Stimulated activated CD8-positive, alpha-beta memory T cell treated with anti-CD3 and anti-CD28 coated beads, Interleukin-15, amount 100 ng/mL, for 4 hours (primary cell): ENCODE results near the gene TSPAN7.

Experiments used
- DNase-seq, 2 donors: peaks; one replicate each; pipeline ENCODE4 v3.0.0-alpha.2; 2020; ENCODE audit warnings: low read depth in 2 of 2

The TSPAN7 gene

DNA sequence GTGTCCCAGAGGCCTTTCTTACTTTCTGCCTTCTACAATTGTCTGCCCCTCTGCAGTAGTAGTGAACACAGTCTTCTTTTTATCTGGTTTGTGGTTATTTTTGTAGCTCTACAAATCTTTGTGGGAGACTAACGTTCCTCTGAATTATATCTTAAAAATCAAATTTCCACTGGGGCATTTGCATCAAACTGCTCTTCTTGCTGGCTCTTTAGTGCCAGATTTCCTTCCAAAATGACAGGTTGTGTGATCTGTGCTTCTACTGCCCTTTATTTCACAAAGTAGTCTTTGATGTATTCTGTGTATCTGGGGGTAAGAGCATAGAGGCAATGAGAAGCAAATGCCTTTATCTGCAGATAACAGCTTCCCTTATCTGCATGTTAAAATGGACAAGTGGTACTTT is 34.5 kb downstream of the TSPAN7 start:
- no peak for DNase-seq

DNA sequence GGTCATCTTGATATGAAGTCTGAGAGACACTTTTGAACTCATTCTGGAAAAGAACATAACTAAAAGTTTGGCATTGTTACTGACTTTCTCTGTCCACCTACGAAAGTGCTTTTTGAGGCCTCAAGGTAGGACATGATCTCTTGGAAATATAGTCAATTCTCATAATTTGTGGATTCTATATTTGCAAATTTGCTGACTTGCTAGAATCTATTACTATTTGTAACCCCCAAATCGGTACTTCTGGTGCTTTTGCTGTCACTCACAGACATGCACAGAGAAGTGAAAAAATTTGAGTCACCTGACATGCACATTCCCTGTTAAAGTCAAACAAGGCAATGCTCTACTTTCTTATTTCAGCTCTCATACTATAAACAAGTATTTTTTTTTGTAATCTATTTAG is 35.6 kb downstream of the TSPAN7 start:
- no peak for DNase-seq

DNA sequence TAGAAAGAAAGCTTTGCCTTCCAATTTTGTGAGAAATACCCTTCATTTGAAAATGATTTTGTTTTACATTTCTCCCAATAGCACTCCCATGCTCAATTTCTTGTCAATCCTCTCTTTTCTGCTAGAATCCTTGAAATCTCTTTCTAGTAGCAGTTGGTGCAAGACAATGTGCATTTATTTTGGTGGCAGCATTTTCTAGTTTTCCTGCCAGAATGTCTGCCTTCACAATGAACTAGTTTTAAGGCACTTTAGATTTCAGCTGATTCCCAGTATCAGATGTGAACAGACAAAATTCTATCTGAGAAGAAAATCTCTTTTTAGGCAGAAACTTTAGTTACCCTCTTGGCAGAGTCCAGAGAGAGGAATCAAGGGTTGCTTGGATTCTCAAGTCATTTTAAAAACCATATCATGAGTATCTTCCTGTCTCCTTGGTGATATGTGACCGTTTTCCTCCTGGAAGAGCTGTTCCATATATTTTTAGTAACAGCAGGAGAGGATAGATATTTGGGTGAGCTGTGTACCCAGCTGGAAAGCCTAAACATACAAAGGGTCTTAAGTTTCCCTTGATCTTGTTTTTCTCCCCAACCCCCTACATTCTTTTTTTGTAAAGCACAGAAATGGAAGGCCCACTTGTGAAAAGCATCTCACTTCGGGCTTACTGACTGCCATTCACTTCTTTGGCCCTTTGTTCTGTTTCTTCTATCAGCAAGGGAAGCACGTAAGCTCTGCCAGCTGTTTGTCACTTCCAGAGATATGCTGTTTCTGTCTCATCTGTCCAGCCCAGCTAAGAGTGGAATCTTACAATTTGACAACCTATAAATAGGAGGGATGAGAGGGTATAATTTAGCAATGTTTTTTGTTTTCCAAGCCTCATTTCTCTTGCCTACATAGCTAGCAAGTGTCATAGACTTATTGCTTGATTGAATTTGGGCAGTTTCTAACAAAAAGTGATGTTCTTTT is 38.7 kb downstream of the TSPAN7 start:
- no peak for DNase-seq

DNA sequence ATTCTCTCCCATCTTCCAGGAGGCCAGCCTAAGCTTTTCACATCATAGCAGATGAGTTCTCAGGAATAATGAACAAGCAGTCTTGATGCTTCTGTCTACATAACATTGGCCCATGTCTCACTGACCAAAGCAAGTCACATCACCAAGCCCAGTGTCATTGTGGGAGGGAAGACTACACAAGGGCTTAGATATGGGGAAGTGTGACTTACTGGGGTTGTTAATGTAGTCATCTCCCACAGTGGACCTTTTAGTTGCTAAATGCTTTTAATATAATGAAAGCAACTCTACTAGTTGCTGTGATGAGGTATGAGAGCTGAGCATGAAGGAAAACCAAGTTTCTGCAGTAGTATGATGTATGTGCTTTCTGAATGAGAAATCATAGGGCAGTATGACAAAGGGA is 40.5 kb downstream of the TSPAN7 start:
- no peak for DNase-seq

DNA sequence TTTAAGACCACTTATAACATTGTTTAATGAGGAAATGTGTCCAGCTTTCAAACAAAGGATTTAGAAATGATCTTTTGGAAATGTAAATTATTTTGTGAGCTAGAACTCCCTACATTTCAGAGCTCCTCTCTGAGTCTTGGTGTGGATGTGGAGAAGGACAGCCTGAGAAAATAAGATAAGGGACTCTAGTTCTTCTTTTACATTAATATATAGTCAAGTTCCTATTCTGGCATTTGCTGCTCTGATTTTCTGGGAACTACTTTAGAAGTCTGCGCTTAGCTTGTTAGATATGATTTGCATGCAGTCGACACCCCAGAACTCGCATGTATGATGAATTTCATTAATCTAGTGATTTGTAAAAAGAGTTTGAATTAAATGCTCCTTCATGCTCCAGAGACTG is 45.5 kb downstream of the TSPAN7 start:
- DNase-seq = no peak

DNA sequence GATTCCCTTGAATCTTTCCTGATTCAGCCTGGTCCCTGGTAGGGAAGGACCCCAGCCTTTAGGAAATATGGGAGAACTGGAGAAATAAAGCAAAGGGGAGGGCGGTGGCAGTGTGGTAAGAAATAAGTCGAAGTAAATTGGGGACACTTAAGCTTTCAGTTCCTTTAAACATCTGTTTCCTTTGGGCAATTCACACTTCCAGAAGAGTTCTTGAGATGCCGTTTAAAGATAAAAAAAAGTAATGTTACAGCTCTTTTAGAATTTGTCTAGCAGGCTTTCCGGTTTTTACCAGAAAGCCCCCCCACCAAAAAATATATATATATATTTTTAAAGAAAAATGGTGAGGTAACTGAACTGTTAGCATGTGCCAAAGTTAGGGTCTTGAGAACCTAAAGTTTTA is 46.6 kb downstream of the TSPAN7 start:
- DNase-seq = no peak

DNA sequence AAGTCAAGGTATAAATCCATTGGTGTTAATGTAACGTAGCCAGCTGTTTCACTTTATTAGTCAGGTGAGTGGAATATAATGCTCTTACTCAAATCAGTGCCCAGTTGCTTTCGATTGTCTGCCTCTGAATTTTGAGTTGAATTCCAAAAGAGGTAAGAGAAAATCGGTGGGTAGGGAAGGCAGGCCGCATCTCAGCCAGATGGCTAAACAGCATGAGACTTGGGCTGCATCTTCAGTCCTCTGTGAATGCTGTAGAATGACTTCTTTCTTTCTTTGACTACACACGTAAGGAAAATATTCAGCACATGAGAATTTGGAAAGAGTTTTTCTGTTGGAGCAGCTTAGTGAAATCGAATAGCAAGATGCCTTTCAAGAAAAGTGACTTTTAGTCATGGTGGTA is 49.5 kb downstream of the TSPAN7 start:
- DNase-seq = no peak

DNA sequence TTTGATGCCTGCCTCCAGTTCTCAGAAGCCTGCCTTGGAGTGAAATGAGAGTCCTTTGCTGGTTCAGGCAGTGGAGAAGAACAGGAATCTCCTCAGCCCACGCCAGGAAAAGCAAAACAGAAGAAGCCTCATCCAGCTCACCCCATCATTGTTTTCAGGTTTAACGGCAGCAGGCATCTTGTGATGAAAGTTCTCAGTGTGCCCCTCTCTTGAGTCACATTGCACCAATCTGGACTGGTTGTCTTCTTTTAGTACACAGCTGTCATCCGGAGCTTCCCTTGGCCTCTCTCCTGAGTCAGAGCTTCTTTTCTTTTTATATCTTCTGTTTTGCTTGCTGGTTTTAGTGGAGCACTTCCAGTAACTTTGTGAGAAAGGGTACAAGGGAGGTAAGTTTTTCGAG is 50.9 kb downstream of the TSPAN7 start:
- no peak for DNase-seq

DNA sequence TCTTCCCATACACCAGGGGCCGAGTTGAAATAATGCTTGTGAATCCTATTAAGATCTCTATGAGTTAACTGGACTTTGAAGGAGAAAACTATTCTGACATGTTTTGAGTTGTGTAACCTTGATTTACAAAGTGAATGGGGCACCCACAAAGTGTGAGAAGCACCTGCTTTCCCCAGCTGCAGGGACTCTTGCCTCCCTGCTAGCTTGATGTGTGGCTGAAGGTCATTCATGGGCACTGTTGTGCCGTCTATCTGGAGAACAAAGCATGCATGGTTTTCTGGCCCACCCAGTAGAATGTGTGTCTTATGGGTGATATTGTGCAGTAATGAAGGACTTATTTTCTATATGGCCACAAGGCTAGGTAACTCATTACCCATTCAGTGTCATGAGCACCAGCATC is 53.1 kb downstream of the TSPAN7 start:
- DNase-seq = no peak

DNA sequence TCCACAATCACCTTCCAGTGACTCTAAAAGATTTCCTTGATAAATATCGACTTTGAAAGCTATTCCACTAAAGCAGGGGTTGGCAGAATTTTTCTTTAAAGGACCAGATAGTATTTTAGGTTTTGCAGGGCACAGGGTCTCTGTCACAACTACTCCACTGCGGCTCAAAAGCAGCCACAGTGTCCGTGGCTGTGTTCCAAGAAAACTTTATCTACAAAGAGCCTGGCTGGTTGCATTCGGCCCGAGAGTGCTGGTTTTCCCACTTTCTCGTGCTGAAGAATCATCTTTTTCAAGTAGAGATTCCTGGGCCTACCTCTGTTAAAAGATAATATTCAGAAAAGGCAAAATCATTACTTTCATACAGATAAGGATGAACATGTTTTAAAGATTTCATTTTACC is 55.6 kb downstream of the TSPAN7 start:
- no peak for DNase-seq

DNA sequence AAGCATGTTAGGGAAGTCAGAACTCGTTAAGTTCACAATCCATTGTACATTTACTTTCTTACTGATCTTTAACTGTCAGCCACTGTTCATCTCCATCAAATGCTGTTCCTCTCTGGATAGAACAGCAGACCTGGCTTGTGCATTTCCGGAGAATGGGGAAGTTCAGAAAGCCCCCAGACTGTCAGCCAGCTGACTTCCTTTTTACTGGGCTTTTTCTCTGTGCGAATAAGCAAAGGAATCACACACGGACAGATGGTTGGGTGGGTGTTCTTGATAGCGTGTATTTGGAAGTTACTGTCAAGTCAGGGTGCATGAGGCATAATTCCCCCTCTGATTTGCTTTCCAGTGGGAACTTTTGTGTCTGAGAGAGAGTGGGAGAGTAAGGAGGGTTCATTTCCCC is 56.8 kb downstream of the TSPAN7 start:
- no peak for DNase-seq

DNA sequence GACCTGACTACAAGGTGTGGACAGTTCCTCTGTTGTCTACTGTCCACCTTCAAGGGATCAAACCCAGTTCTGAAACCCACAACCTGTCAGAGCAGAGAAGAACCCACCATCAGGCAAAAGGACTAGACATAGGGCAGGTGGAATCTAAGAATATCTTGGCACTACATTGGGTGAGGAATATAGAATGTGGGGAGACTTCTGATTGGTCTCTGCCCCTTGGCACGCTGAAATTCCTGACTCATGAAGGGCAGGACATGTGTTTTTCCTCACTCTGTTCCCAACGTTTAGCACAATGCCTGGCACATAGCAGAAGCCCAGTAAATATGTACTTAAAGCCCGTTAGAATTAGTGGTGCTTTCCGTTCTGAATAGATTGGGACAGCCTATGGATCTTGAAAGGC is 59.3 kb downstream of the TSPAN7 start:
- DNase-seq = no peak

DNA sequence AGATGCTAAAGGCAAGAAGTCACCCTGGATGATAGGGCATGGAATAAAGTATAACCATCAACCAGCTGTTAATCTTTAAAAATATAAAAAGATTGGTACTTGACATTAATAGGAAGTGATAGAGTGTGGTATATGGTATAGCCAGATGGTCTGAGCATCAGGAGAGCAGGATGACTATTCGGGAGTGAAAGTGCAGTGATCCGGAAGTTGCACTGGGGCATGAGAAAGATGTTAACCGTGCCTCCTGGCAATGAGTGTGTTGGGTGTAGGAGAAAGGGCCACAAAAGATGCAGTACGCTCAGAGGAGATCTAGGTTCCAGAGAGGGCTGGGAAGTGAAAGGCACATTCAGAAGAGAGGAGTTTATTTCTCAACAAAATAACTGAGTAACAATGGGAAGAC is 65.0 kb downstream of the TSPAN7 start:
- no peak for DNase-seq

DNA sequence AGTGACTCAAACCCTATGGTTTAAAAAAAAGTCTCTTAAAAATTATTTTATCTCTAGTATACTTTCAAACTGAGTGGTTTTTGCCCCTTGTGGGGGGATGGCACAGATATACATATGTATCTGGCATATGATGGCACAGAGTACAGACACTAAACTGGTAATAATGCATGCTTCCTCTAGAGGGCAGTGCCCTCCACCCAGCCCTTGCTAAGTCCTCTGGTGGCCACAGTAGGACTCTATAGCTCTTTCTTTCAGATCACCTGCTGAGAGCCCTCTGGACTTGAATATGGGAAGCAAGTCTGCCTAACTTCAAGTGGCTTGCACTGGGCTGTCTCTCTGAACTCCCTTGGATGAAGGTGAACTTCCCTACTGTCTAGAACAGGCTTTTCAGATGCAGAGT is 66.3 kb downstream of the TSPAN7 start:
- no peak for DNase-seq

DNA sequence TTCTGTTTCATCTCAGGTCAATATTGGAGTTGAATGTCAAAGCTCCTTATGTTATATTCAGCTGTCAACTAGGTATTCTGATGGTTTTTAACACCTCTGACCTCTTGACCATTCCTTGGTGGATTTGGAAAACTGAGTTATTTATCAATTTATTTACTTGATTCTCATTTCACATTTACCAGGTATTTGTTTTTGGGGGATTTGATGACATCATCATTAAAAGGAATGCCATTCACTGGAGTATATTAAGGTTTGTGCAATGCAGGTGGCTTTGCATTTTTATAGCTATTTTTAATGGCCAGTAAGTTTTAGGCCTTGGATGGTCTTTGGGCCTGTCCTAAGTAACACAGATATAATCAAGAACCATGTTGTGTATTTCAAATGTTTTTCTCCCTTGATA is 67.2 kb downstream of the TSPAN7 start:
- DNase-seq = no peak

DNA sequence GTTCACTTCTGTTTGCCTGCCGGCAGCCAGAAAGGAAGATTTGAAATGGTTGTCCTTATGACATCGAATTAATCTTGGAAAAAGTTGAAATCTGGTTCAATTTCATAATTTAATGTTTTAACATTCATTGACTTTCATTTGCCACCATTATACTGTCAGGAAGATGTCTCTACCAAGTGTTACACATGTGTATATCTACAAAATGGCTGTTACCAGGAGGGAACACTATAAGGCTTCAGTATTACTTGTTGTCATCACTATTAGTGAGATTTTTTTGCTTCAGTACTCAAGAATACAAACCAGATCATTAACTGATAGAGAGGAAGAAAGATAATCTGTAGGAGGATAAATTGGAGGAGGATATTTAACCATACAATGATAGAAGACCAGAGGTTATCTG is 71.2 kb downstream of the TSPAN7 start:
- DNase-seq = no peak

DNA sequence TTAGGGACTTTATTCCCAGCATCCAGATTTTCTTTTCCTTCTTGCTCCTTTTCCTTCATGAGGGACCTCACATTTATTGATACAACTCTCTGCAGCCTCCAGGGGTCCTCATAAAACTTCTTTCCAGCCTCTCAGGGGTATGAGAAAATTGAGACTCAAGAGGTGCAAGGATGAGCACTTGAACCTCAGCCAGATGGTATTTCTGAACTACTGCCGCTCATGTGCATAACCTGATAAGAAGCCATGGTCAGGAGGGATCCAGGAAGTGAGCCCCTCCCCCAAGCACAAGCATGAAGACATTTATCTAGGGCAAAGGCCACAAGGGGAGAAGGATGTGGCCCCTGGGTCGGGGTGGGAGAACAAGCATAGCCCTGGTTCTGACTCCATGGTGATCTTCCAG is 73.3 kb downstream of the TSPAN7 start:
- no peak for DNase-seq

DNA sequence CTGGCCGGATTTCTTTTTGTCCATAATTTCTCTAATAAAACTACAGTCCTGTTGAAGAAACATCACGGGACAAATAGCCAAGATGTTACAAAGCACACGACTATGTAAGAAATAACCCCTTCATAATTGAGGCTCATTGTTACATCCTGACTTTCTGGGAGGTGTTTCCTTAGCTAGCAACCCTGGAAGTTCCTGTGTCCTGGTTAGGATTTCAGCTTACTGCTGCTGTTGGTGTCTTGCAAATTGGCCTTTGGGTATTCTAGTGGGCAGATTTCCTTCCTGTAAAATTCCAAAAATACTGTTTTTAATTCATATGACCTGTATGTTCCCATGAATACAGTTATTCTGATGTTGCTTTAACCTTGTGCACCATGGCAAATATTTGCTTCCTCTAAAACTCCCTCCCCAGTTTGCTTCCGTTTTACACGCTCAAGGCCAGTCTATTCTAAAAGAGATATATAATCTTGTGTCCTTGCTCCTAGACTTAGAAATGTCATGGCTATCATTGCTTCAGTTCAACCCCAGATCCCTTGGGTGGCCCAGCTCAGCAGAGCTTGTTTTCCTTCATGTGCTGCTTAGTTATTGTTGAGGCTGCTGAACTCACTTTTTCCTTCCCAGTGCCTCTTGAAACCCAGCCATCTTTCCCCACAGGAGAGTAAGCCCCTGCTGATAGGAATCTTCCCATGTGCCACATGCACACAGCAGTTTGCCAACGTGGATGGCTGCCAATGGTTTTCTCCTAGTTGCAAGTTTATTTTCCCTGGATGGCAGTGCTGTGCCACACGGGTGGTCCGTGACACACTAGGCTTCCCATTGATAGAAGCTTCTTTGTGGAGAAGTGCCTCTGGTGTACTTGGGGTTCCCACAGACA is 75.8 kb downstream of the TSPAN7 start:
- DNase-seq = no peak

DNA sequence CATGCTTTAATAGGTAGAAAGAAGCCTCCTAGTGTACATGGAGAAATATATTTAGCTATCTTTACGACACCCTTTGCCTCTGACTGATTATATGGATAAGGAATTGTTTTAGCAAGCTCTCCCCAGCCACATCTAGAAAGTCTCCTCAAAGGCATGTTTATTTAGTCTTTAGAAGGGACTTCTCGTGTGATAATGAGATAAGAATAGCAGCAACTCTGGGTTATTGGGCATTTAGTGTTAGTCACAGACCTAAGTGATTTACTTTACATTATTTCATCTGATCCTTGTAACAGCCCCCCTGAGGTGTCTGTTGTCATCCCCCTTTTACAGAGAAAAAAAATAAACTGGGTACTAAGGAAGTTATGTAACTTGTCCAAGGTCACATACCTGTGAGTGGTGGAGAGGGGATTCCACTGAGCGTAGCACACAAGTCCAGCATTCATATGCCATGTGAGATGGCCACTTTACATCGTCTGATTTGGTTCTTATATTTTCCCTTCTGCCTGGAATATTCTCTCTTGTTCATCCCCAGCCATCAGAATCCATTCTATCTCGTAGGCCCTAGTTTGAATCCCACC is 77.7 kb downstream of the TSPAN7 start:
- no peak for DNase-seq

DNA sequence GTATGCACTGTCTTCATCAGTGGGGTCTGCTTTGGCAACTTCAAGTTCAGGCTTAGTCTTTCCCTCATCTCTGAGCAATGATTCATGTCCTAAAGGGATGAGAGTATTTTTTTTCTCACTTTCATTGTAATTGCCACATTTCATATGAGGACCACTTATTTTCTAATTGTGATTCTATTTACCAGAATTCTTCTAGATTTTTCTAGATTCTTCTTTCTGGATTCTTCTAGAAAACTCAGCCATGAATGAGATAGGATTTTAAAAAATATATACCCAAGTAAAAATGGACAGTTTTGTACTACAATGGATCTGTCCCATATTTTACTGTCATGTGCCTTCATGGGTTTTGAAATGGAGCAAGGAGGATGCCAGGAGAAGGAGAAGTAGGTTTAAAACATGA is 78.4 kb downstream of the TSPAN7 start:
- no peak for DNase-seq

DNA sequence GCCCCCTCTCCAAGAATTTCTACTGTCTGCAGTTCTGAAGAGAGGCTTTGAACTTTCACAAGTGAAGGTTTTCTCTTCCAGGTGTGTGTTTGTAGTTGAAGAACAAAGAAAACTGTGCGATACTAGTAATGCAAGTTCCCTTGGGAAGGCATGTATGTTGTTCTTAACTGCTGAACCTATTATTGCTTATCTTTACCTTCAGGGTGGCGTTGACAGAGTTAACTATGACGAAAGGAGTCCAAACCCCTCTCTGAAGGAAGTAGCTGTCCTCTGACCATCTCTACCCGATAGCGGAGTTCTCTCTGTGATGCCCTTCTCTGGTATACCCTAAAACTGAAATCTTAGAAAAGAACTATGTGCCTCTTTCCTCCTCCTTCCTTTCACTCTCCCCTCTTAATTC is 79.9 kb downstream of the TSPAN7 start:
- no peak for DNase-seq

DNA sequence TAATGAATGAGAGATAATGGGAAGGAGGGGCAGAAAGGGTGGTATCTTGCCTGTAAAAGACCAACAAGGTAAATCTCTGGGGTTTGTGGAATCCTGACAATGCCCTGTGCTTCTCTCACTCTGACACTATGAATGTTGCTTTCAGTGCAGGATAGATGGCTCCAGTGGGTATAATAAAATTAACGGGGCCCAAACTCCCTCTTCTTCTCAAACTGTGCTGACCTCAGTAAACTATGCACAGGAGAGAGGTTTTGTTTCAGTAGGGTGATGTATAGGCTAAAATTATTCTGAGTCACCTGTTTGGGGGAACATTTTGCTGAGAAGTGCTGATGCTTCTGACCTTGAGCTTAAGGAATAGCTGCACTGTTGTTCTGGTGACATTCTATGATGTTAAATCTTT is 82.6 kb downstream of the TSPAN7 start:
- DNase-seq = no peak

DNA sequence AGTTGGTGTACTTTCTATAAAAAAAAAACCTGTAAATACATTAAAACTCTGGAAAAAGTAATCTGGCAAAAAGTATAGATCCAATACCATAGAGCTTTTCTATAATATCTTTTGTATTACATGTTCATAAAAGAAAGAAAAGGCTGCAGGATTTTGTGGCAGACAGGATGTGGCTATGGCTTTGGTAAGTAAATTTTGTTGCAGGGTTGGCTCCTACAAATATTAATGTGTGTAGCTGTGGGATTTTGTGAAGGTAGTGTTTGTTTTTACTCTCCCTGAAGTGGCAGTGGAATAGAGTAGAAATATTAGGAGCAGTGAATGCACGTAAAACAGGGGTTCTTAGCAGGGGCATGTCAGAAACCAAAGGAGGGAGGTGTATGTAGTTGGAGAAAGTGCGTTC is 84.8 kb downstream of the TSPAN7 start:
- DNase-seq = no peak
